ENCODE data around the gene ZNF669. TPM values are rescaled to one million over a fixed set of nuclear protein-coding genes. Genes with fewer than 3 reads are reported as not detected.
"Not testable (repeated sequence)": the region's sequence is repeated elsewhere in the genome, so short reads cannot be mapped to it uniquely, and the experiment has no call there.

Gene ZNF669
- 5.7 TPM for polyA plus RNA-seq (ENCODE audit: insufficient read length)

GRCh38 chr1:247103859-247104591 lies at the start of gene ZNF669:
ZNF669 (minus strand) TSS chr1:247104356; CDS start chr1:247104199, 157 bp downstream.
- DNase-seq (ENCODE audit: low read depth) = peak; percentile 93

- no peak for DNase-seq (ENCODE audit: low read depth)
Observed at GRCh38 chr1:247147781-247148180, 43.6 kb upstream of the ZNF669 start.

GRCh38 chr1:247147120-247147519 lies 43.0 kb upstream of the ZNF669 start:
- not testable (repeated sequence) for DNase-seq (ENCODE audit: low read depth)

GRCh38 chr1:247146671-247147070 lies 42.5 kb upstream of the ZNF669 start:
- no peak for DNase-seq (ENCODE audit: low read depth)

- DNase-seq (ENCODE audit: low read depth) = no peak
Observed at GRCh38 chr1:247145279-247145678, 41.1 kb upstream of the ZNF669 start.

- DNase-seq (ENCODE audit: low read depth) = not testable (repeated sequence)
Observed at GRCh38 chr1:247139557-247139956, 35.4 kb upstream of the ZNF669 start.

GRCh38 chr1:247131236-247131635 lies 27.1 kb upstream of the ZNF669 start:
- DNase-seq (ENCODE audit: low read depth) = no peak

- DNase-seq (ENCODE audit: low read depth) = not testable (repeated sequence)
Observed at GRCh38 chr1:247127519-247128282, 23.5 kb upstream of the ZNF669 start.

- not testable (repeated sequence) for DNase-seq (ENCODE audit: low read depth)
Observed at GRCh38 chr1:247126601-247127000, 22.4 kb upstream of the ZNF669 start.

GRCh38 chr1:247126166-247126565 lies 22.0 kb upstream of the ZNF669 start:
- DNase-seq (ENCODE audit: low read depth) = not testable (repeated sequence)

GRCh38 chr1:247121382-247121781 lies 17.2 kb upstream of the ZNF669 start:
- DNase-seq (ENCODE audit: low read depth) = no peak

GRCh38 chr1:247120408-247120668 lies 16.2 kb upstream of the ZNF669 start:
- DNase-seq (ENCODE audit: low read depth) = not testable (repeated sequence)

- no peak for DNase-seq (ENCODE audit: low read depth)
Observed at GRCh38 chr1:247119600-247120407, 15.6 kb upstream of the ZNF669 start.

- no peak for DNase-seq (ENCODE audit: low read depth)
Observed at GRCh38 chr1:247118946-247119446, 14.8 kb upstream of the ZNF669 start.

GRCh38 chr1:247115545-247115944 lies 11.4 kb upstream of the ZNF669 start:
- no peak for DNase-seq (ENCODE audit: low read depth)

GRCh38 chr1:247115141-247115510 lies 11.0 kb upstream of the ZNF669 start:
- no peak for DNase-seq (ENCODE audit: low read depth)

GRCh38 chr1:247114351-247115140 lies 10.4 kb upstream of the ZNF669 start:
- no peak for DNase-seq (ENCODE audit: low read depth)

GRCh38 chr1:247113733-247114271 lies 9.6 kb upstream of the ZNF669 start:
- DNase-seq (ENCODE audit: low read depth) = no peak

- no peak for DNase-seq (ENCODE audit: low read depth)
Observed at GRCh38 chr1:247113094-247113497, 8.9 kb upstream of the ZNF669 start.

- no peak for DNase-seq (ENCODE audit: low read depth)
Observed at GRCh38 chr1:247112479-247112781, 8.3 kb upstream of the ZNF669 start.

All from forelimb muscle (tissue), 1 donor.